Calu3 (cell line): Measurements from ENCODE around the gene LCE3D. TPM values are rescaled to one million over a fixed set of nuclear protein-coding genes. Genes with fewer than 3 reads are reported as not detected.

Source experiments
- BruUV-seq: library from RNA; stranded (reverse); fragments of 400-500 nt; replicated peaks from 2 replicates; lab custom pipeline; 2021; lab: Mats Ljungman, UMichigan
- CTCF ChIA-PET: fragments of 300-600 bp; sonication (Branson Sonifier 250); formaldehyde crosslinking; loops from one replicate; lab custom pipeline; 2022; ENCODE audit warnings: antibody characterized with exemption; lab: Charles Lee
- DNase-seq: peaks from one replicate; pipeline ENCODE4 v3.0.0; 2022
- H3K27ac Mint-ChIP-seq: one replicate; pipeline ENCODE4 v1.8.0; 2022; ENCODE audit warnings: mixed read lengths; ENCODE audit not compliant: unreplicated experiment
- H3K27me3 Mint-ChIP-seq: one replicate; pipeline ENCODE4 v1.8.0; 2022; ENCODE audit warnings: mixed read lengths; ENCODE audit not compliant: unreplicated experiment
- H3K36me3 Mint-ChIP-seq: one replicate; pipeline ENCODE4 v1.8.0; 2022; ENCODE audit warnings: mild to moderate bottlenecking, moderate library complexity, mixed read lengths; ENCODE audit not compliant: insufficient read depth, unreplicated experiment
- H3K4me1 Mint-ChIP-seq: one replicate; pipeline ENCODE4 v1.8.0; 2022; ENCODE audit warnings: mild to moderate bottlenecking, low read depth, mixed read lengths; ENCODE audit not compliant: unreplicated experiment
- H3K4me3 Mint-ChIP-seq: one replicate; pipeline ENCODE4 v1.8.0; 2022; ENCODE audit warnings: mild to moderate bottlenecking, low read depth, moderate library complexity, mixed read lengths; ENCODE audit not compliant: unreplicated experiment
- H3K9me3 Mint-ChIP-seq: one replicate; pipeline ENCODE4 v1.8.0; 2022; ENCODE audit warnings: low read depth, mixed read lengths; ENCODE audit not compliant: unreplicated experiment
- CTCF ChIP-seq: fragments of 200-600 bp; IDR thresholded peaks from one replicate; pipeline ENCODE4 v1.8.0; 2022; ENCODE audit warnings: antibody characterized with exemption; ENCODE audit not compliant: unreplicated experiment
- intact Hi-C: fragments of 100-400 bp; cut with micrococcal nuclease; formaldehyde crosslinking; loops from one replicate; pipeline ENCODE4 v1.10.0; 2022; ENCODE audit not compliant: unreplicated experiment
- total RNA-seq: library from RNA; stranded (reverse); gene quantifications from 2 replicates; pipeline ENCODE4 v1.2.3, GENCODE V29; 2022

The LCE3D gene
- total RNA-seq, 1 experiment from 2014 or later, result not detected

GRCh38 chr1:152543820-152544219 is 36.5 kb downstream of the LCE3D start:
- intact Hi-C loops, result no loop called here
- peak; percentile 28 for TF ChIP-seq CTCF
- Mint-ChIP-seq H3K4me3 (no peak overlapping the region), H3K4me1 (no peaks in the 10 kb centered on the region), H3K36me3 (no peaks in the 10 kb centered on the region), H3K27me3 (peaks cover 41% of the 10 kb centered on the region), H3K27ac (no peak overlapping the region), H3K9me3 (peaks cover 2% of the 10 kb centered on the region)
- DNase-seq, result no peak
- CTCF ChIA-PET, result interaction anchor here (0.6 kb wide), 1 partner anchor 27 kb away, joined by 4 read pairs; no protein-coding TSS in a partner anchor
- BruUV-seq, result no TSS peak

- H3K27me3 Mint-ChIP-seq, result peaks cover 73% of the 10 kb centered on the region
- no peak for DNase-seq
- no TSS peak for BruUV-seq
- no peak overlapping the region for H3K4me3 Mint-ChIP-seq
- no peak for TF ChIP-seq CTCF
- H3K9me3 Mint-ChIP-seq, result no peaks in the 10 kb centered on the region
- H3K27ac Mint-ChIP-seq, result no peak overlapping the region
- H3K36me3 Mint-ChIP-seq, result no peaks in the 10 kb centered on the region
- CTCF ChIA-PET, result no interaction called here
- no peaks in the 10 kb centered on the region for H3K4me1 Mint-ChIP-seq
- intact Hi-C loops, result no loop called here
Observed at GRCh38 chr1:152539901-152540300, 40.4 kb downstream of the LCE3D start.

- Mint-ChIP-seq H3K27ac (no peak overlapping the region), H3K36me3 (no peaks in the 10 kb centered on the region), H3K4me3 (no peak overlapping the region), H3K27me3 (peaks cover 64% of the 10 kb centered on the region), H3K9me3 (no peaks in the 10 kb centered on the region), H3K4me1 (no peaks in the 10 kb centered on the region)
- DNase-seq, result no peak
- BruUV-seq, result no TSS peak
- CTCF ChIA-PET, result no interaction called here
- intact Hi-C loops, result no loop called here
- TF ChIP-seq CTCF, result no peak
Observed at GRCh38 chr1:152537496-152537895, 42.8 kb downstream of the LCE3D start.

- CTCF ChIA-PET, result no interaction called here
- TF ChIP-seq CTCF, result no peak
- no peaks in the 10 kb centered on the region for H3K4me1 Mint-ChIP-seq
- peaks cover 63% of the 10 kb centered on the region for H3K27me3 Mint-ChIP-seq
- H3K4me3 Mint-ChIP-seq, result no peak overlapping the region
- no peak for DNase-seq
- intact Hi-C loops, result no loop called here
- BruUV-seq, result no TSS peak
- no peak overlapping the region for H3K27ac Mint-ChIP-seq
- H3K36me3 Mint-ChIP-seq, result no peaks in the 10 kb centered on the region
- no peaks in the 10 kb centered on the region for H3K9me3 Mint-ChIP-seq
Observed at GRCh38 chr1:152535774-152536173, 44.5 kb downstream of the LCE3D start.
